HG03097 (cell line): ENCODE measurements around the gene TMC6.

Experiments used
- ATAC-seq: cut with Tn5 transposase; IDR thresholded peaks from one replicate; pipeline ENCODE4 v1.9.1; 2021; ENCODE audit not compliant: unreplicated experiment, low FRiP score

Gene TMC6

GRCh38 chr17:78111727-78112517 lies 16.6 kb downstream of the TMC6 start:
- ATAC-seq = no peak

GRCh38 chr17:78111016-78111726 lies 17.4 kb downstream of the TMC6 start:
- no peak for ATAC-seq

GRCh38 chr17:78110363-78111015 lies 18.1 kb downstream of the TMC6 start:
- no peak for ATAC-seq

- ATAC-seq = no peak
Measured at GRCh38 chr17:78109489-78109761, 19.1 kb downstream of the TMC6 start.

- no peak for ATAC-seq
Measured at GRCh38 chr17:78108726-78109488, 19.6 kb downstream of the TMC6 start.

GRCh38 chr17:78107976-78108725 lies 20.4 kb downstream of the TMC6 start:
- ATAC-seq = no peak

- no peak for ATAC-seq
Measured at GRCh38 chr17:78107457-78107856, 21.1 kb downstream of the TMC6 start.

- ATAC-seq = no peak
Measured at GRCh38 chr17:78106211-78106610, 22.3 kb downstream of the TMC6 start.

- ATAC-seq = no peak
Measured at GRCh38 chr17:78105551-78105950, 23.0 kb downstream of the TMC6 start.

- no peak for ATAC-seq
Measured at GRCh38 chr17:78105101-78105500, 23.5 kb downstream of the TMC6 start.

GRCh38 chr17:78104540-78104941 lies 24.0 kb downstream of the TMC6 start:
- no peak for ATAC-seq

- no peak for ATAC-seq
Measured at GRCh38 chr17:78103311-78103710, 25.2 kb downstream of the TMC6 start.

GRCh38 chr17:78101542-78101941 lies 27.0 kb downstream of the TMC6 start:
- ATAC-seq = no peak

- ATAC-seq = no peak
Measured at GRCh38 chr17:78101112-78101511, 27.4 kb downstream of the TMC6 start.

GRCh38 chr17:78096093-78096492 lies 32.5 kb downstream of the TMC6 start:
- no peak for ATAC-seq

GRCh38 chr17:78095035-78095434 lies 33.5 kb downstream of the TMC6 start:
- ATAC-seq = no peak

- ATAC-seq = no peak
Measured at GRCh38 chr17:78092794-78093324, 35.7 kb downstream of the TMC6 start.

GRCh38 chr17:78089576-78090281 lies 38.8 kb downstream of the TMC6 start:
- ATAC-seq = no peak

GRCh38 chr17:78088529-78088928 lies 40.0 kb downstream of the TMC6 start:
- no peak for ATAC-seq

GRCh38 chr17:78086740-78087139 lies 41.8 kb downstream of the TMC6 start:
- ATAC-seq = no peak
